HFF-Myc (cell line): Measurements from ENCODE around the gene TTC33.

Experiments used
- DNase-seq: peaks from one replicate; pipeline ENCODE4 v3.0.0-alpha.2; 2011; ENCODE audit warnings: low read depth; ENCODE audit errors: extremely low read depth
- H3K4me3 ChIP-seq: replicated peaks from 2 replicates; pipeline ENCODE4 v1.5.1; 2011; ENCODE audit warnings: low read depth, mild to moderate bottlenecking, control low read depth, low read length
- TF ChIP-seq, protein P1 (sequence below): IDR thresholded peaks from 2 replicates; pipeline ENCODE4 v1.5.1; 2012; ENCODE audit warnings: mild to moderate bottlenecking, low read depth, low read length, control low read depth; ENCODE audit errors: missing control alignments

TTC33 gene

DNA sequence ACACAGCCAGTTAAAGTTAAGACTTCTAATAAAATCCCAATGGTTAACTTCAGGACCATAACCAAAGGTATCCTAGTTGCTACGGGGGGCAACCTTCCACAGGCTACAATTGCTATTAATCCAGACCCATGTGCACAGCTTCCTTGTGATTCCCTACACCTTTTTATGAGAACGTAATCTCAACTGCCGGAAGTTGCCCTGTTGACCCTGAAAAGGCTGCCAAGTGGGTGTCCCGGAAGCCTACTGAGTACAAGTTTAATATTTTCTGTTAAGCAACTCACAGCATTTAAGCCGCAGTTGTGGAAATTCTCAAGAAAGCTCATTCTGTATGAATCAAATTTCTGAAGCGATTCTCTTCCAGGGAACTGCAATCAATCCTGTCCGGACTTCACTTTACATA is 124.5 kb downstream of the TTC33 start:
- TF ChIP-seq, protein P1, sequence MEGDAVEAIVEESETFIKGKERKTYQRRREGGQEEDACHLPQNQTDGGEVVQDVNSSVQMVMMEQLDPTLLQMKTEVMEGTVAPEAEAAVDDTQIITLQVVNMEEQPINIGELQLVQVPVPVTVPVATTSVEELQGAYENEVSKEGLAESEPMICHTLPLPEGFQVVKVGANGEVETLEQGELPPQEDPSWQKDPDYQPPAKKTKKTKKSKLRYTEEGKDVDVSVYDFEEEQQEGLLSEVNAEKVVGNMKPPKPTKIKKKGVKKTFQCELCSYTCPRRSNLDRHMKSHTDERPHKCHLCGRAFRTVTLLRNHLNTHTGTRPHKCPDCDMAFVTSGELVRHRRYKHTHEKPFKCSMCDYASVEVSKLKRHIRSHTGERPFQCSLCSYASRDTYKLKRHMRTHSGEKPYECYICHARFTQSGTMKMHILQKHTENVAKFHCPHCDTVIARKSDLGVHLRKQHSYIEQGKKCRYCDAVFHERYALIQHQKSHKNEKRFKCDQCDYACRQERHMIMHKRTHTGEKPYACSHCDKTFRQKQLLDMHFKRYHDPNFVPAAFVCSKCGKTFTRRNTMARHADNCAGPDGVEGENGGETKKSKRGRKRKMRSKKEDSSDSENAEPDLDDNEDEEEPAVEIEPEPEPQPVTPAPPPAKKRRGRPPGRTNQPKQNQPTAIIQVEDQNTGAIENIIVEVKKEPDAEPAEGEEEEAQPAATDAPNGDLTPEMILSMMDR: no peak
- no peak overlapping the region for H3K4me3 ChIP-seq
- DNase-seq: no peak

DNA sequence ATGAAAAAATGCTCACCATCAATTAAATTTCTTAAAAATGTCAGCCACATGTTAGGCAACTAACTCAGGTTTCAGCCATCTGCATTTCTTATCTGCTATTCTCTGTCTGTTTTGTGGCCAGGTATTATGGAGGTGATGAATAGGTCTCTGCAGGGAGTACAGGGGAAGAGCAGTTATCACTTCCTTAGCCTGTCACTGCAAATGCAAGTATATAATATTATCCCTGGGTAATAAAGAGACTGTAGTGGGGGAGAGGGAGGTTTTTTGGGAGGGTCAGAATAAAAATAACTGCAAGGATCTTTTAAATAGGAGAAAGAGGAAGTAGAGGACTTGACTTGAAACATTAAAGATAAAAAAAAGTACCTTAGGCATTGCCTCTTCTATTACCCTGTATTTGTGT is 125.6 kb downstream of the TTC33 start:
- TF ChIP-seq, protein P1: no peak
- no peak overlapping the region for H3K4me3 ChIP-seq
- no peak for DNase-seq

DNA sequence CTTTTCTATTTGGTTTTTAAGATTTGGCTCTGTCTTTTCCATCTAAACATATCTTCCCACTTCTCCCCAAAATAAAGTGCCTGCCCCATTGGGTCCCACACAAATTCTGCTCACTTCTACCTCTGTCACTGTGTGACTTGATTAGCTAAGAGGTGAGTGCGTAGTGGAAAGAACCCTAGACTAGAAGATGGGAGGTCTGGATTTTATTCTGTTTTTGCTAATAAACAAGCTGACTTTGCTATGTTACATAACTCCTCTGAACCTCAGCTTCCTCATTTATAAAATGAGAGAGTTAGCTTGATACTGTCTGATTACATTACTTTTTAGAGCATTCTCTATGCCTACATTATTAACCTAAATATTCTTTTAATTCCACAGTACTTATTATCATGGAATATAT is 127.4 kb downstream of the TTC33 start:
- H3K4me3 ChIP-seq: no peak overlapping the region
- DNase-seq: no peak
- TF ChIP-seq, protein P1: no peak

DNA sequence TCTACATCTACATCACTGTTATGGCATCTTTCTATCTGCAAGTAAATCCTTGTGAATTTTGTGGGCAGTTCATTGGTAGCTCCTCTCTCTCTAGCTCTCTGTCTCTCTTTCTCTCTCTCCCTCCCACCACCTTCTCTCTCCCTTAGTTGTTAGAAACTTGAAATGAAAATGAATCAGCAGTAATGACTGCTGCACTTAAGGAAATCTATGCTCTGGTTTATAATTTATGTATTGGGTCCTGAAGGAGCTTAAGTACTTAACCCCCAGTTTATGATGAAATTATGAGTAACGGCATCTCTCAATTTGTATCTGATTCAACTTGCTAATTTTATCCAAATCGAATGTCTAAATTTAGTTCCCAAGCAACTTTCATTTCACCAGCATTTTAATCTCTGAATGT is 128.1 kb downstream of the TTC33 start:
- no peak for DNase-seq
- no peak overlapping the region for H3K4me3 ChIP-seq
- TF ChIP-seq, protein P1: no peak

DNA sequence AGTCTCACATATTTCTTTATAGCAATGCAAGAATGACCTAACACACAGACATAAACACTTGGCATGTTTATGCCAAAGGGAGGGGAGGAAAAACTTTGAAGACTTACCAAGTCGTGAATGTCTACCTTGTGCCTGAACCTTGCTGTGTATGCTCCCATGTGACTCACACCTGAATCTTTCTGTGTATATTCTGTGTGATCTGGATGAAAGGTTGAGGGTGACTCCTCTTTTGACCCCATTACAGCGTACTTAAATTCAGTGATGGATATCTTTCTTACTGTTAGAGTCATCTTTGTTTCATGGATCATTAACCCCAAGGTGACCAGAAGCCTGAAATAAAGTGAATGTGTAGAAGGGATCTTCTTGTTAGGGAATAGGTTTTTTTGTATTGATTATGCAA is 129.0 kb downstream of the TTC33 start:
- H3K4me3 ChIP-seq: no peak overlapping the region
- DNase-seq: no peak

DNA sequence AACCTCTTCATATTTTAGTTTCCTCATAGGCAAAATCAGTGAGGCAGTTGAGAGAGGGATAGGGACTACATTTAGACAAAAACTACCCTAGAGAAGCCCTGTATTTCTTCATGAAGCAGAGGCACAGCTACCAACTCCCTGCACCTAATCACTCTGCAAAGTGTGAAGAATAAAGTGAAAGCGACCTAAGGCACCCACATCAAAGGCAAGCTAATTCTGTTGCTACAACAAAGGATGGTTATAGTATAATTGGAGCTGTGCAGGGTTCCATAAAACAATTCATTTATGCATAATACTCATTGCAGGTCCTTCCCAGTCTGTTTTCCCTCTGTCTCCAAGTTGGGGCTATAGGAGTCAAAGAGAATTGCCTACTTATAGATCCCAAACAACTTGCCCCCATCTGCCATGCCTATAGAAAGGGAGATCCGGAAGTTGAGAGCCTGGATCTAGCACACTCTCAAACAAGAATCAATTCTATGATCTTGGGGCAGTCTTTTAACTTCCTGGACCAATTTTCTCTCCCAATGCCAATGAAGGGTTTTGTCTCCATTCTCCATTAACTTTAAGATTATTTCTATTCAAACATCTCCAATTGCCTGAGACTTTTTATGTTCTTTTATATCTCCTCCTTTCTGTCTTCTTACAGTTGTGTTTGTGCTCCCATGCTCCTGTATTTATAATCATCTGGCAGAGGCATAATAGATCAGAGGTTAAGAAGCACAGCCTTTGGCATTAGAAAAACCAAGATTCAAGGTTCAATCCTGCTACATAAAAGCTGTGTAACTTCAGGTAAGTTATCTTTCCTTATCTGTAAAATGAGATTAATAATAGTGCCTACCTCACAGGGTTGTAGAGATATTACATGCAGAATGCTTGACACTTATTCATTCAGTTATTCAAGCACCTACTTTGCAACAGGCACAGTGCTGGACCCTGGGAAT is 132.0 kb downstream of the TTC33 start:
- TF ChIP-seq, protein P1: no peak
- H3K4me3 ChIP-seq: no peak overlapping the region
- no peak for DNase-seq

More for the DNA sequence above, 129.0 kb downstream of the TTC33 start:
- TF ChIP-seq, protein P1: no peak
